Neural cell (in vitro differentiated cells): ENCODE data around the gene CRAT. TPM values are rescaled to one million over a fixed set of nuclear protein-coding genes. Genes with fewer than 3 reads are reported as not detected.

Experiments
- H2AFZ ChIP-seq: fragments of 200-600, 300-800 bp; sonication (generic), shearing (Covaris generic); 2 replicates; pipeline ENCODE4 v1.6.0; 2014; ENCODE audit warnings: low read depth, mild to moderate bottlenecking, antibody characterized with exemption, low read length, moderate library complexity
- H3F3A ChIP-seq: fragments of 200-600 bp; shearing (Covaris generic); 2 replicates; pipeline ENCODE4 v1.6.1; 2016; ENCODE audit warnings: mild to moderate bottlenecking, moderate library complexity, mixed read lengths, antibody characterized with exemption, low read length; ENCODE audit not compliant: insufficient read depth, poor library complexity, severe bottlenecking
- H3K27ac ChIP-seq: fragments of 200-600, 300-800 bp; sonication (generic), shearing (Covaris generic); 2 replicates; pipeline ENCODE4 v1.5.1; 2014; ENCODE audit warnings: mild to moderate bottlenecking, low read length, moderate library complexity
- H3K27me3 ChIP-seq: fragments of 300-800, 200-600 bp; sonication (generic), shearing (Covaris generic); 2 replicates; pipeline ENCODE4 v1.6.0; 2014; ENCODE audit warnings: mild to moderate bottlenecking, low read depth, low read length, moderate library complexity; ENCODE audit not compliant: insufficient read depth
- H3K36me3 ChIP-seq: fragments of 300-800, 200-600 bp; sonication (generic), shearing (Covaris generic); 2 replicates; pipeline ENCODE4 v1.5.1; 2014; ENCODE audit warnings: mild to moderate bottlenecking, antibody characterized with exemption, low read length, moderate library complexity; ENCODE audit not compliant: insufficient read depth
- H3K4me2 ChIP-seq: fragments of 300-800, 200-600 bp; sonication (generic), shearing (Covaris generic); 2 replicates; pipeline ENCODE4 v1.6.0; 2014; ENCODE audit warnings: mild to moderate bottlenecking, low read length
- H3K4me3 ChIP-seq: fragments of 300-800, 200-600 bp; sonication (generic), shearing (Covaris generic); 2 replicates; pipeline ENCODE4 v1.5.1; 2014; ENCODE audit warnings: mild to moderate bottlenecking, low read length, moderate library complexity
- H3K79me2 ChIP-seq: fragments of 200-600 bp; shearing (Covaris generic); replicated peaks from 2 replicates; pipeline ENCODE4 v1.6.0; 2014; ENCODE audit warnings: mild to moderate bottlenecking, low read length, moderate library complexity; ENCODE audit not compliant: insufficient read depth
- H3K9ac ChIP-seq: fragments of 300-800, 200-600 bp; sonication (generic), shearing (Covaris generic); 2 replicates; pipeline ENCODE4 v1.6.1; 2016; ENCODE audit warnings: mild to moderate bottlenecking, low read length, mixed read lengths
- H3K9me2 ChIP-seq: fragments of 200-600 bp; shearing (Covaris generic); 2 replicates; pipeline ENCODE4 v1.6.1; 2016; ENCODE audit warnings: mild to moderate bottlenecking, low read length, mixed read lengths; ENCODE audit not compliant: insufficient read depth
- H3K9me3 ChIP-seq: fragments of 200-600, 300-800 bp; sonication (generic), shearing (Covaris generic); 2 replicates; pipeline ENCODE4 v1.6.1; 2016; ENCODE audit warnings: mild to moderate bottlenecking, mixed run types, low read length, moderate library complexity, mixed read lengths
- H4K20me1 ChIP-seq: fragments of 200-600 bp; shearing (Covaris generic); 2 replicates; pipeline ENCODE4 v1.6.1; 2016; ENCODE audit warnings: mild to moderate bottlenecking, mixed run types; ENCODE audit not compliant: insufficient read depth
- CTCF ChIP-seq: fragments of 450-650 bp; IDR thresholded peaks from 2 replicates; pipeline ENCODE4 v1.5.1; 2014; ENCODE audit warnings: antibody characterized with exemption, mild to moderate bottlenecking, moderate library complexity; ENCODE audit not compliant: poor library complexity, severe bottlenecking
- EP300 ChIP-seq: fragments of 450-650 bp; conservative IDR thresholded peaks from 2 replicates; pipeline ENCODE4 v1.6.1; 2014; ENCODE audit warnings: antibody characterized with exemption, mild to moderate bottlenecking, moderate library complexity; ENCODE audit not compliant: poor library complexity, severe bottlenecking
- EZH2 ChIP-seq: fragments of 200-600, 300-800 bp; shearing (Covaris generic), sonication (generic); IDR thresholded peaks from 2 replicates; pipeline ENCODE4 v1.6.1; 2014; ENCODE audit warnings: antibody characterized with exemption, low read length, borderline replicate concordance, mild to moderate bottlenecking; ENCODE audit not compliant: insufficient read depth, poor library complexity, severe bottlenecking
- MXI1 ChIP-seq: fragments of 450-650 bp; conservative IDR thresholded peaks from 2 replicates; pipeline ENCODE4 v1.6.1; 2014; ENCODE audit warnings: antibody characterized with exemption, mild to moderate bottlenecking; ENCODE audit not compliant: poor library complexity, severe bottlenecking
- POLR2AphosphoS5 ChIP-seq: IDR thresholded peaks from 2 replicates; pipeline ENCODE4 v1.6.1; 2012
- RAD21 ChIP-seq: fragments of 450-650 bp; conservative IDR thresholded peaks from 2 replicates; pipeline ENCODE4 v1.6.1; 2014; ENCODE audit warnings: antibody characterized with exemption, mild to moderate bottlenecking, moderate library complexity
- REST ChIP-seq: IDR thresholded peaks from 2 replicates; pipeline ENCODE4 v1.6.1; 2012; ENCODE audit warnings: borderline replicate concordance
- SMC3 ChIP-seq: fragments of 450-650 bp; conservative IDR thresholded peaks from 2 replicates; pipeline ENCODE4 v1.6.1; 2014; ENCODE audit warnings: antibody characterized with exemption, mild to moderate bottlenecking, moderate library complexity; ENCODE audit not compliant: poor library complexity
- TAF1 ChIP-seq: IDR thresholded peaks from 2 replicates; pipeline ENCODE4 v1.6.1; 2012; ENCODE audit warnings: low read depth
- polyA plus RNA-seq: library from polyadenylated mRNA; depleted of rRNA; stranded (reverse); fragments of >200 nt; gene quantifications from 2 replicates; pipeline ENCODE4 v1.2.3, GENCODE V29; 2014

The CRAT gene
- polyA plus RNA-seq, 1 donor from 2014 or later = 14.3 TPM

- H3F3A ChIP-seq = no peaks in the 10 kb centered on the region
- H2AFZ ChIP-seq = no peak overlapping the region
- no peaks in the 10 kb centered on the region for H4K20me1 ChIP-seq
- no peak overlapping the region for H3K4me2 ChIP-seq
- no peak overlapping the region for H3K9ac ChIP-seq
- H3K27me3 ChIP-seq = no peaks in the 10 kb centered on the region
- no peak overlapping the region for H3K4me3 ChIP-seq
- no peaks in the 10 kb centered on the region for H3K36me3 ChIP-seq
- TF ChIP-seq EP300 (no peak), SMC3 (no peak), REST (no peak), CTCF (no peak), RAD21 (no peak), MXI1 (no peak), EZH2 (no peak), POLR2AphosphoS5 (no peak), TAF1 (no peak)
- H3K9me2 ChIP-seq = no peaks in the 10 kb centered on the region
- no peaks in the 10 kb centered on the region for H3K79me2 ChIP-seq
- no peaks in the 10 kb centered on the region for H3K9me3 ChIP-seq
- no peak overlapping the region for H3K27ac ChIP-seq
These were observed 7.0 kb downstream of the CRAT start for GRCh38 chr9:129103595-129103965.

GRCh38 chr9:129102791-129103594, 7.6 kb downstream of the CRAT start:
- H3K4me3 ChIP-seq = no peak overlapping the region
- no peak overlapping the region for H3K27ac ChIP-seq
- TF ChIP-seq TAF1 = no peak
- no peak for TF ChIP-seq SMC3
- peak; percentile 24 for TF ChIP-seq CTCF
- no peak for TF ChIP-seq POLR2AphosphoS5
- no peaks in the 10 kb centered on the region for H3K36me3 ChIP-seq
- H3K27me3 ChIP-seq = no peaks in the 10 kb centered on the region
- H3K4me2 ChIP-seq = no peak overlapping the region
- H3K79me2 ChIP-seq = no peaks in the 10 kb centered on the region
- no peaks in the 10 kb centered on the region for H3K9me3 ChIP-seq
- no peaks in the 10 kb centered on the region for H4K20me1 ChIP-seq
- H3K9me2 ChIP-seq = no peaks in the 10 kb centered on the region
- H3K9ac ChIP-seq = no peak overlapping the region
- no peak overlapping the region for H2AFZ ChIP-seq
- H3F3A ChIP-seq = no peaks in the 10 kb centered on the region
